Ecto neural progenitor cell (in vitro differentiated cells): ENCODE data around the gene MAN1C1.

Experiments
- DNase-seq: peaks from one replicate; pipeline ENCODE4 v3.0.0-alpha.2; 2018; ENCODE audit warnings: low spot score

Gene MAN1C1

GRCh38 chr1:25616095-25616986 lies at the start of gene MAN1C1:
TSS of gene MAN1C1 (plus strand) at chr1:25616791. CDS start at chr1:25617798, 1,007 bp downstream.
- peak; percentile 96 for DNase-seq

- no peak for DNase-seq
Observed at GRCh38 chr1:25567710-25568089, 48.9 kb upstream of the MAN1C1 start.

- DNase-seq = peak; percentile 76
Observed at GRCh38 chr1:25568090-25568833, 48.3 kb upstream of the MAN1C1 start.

- DNase-seq = no peak
Observed at GRCh38 chr1:25568834-25569596, 47.6 kb upstream of the MAN1C1 start.

GRCh38 chr1:25569597-25570396 lies 46.8 kb upstream of the MAN1C1 start:
- no peak for DNase-seq

GRCh38 chr1:25570798-25571521 lies 45.6 kb upstream of the MAN1C1 start:
- DNase-seq = no peak

- no peak for DNase-seq
Observed at GRCh38 chr1:25571522-25571970, 45.0 kb upstream of the MAN1C1 start.

GRCh38 chr1:25572107-25572506 lies 44.5 kb upstream of the MAN1C1 start:
- no peak for DNase-seq

- peak; percentile 80 for DNase-seq
Observed at GRCh38 chr1:25572708-25573590, 43.6 kb upstream of the MAN1C1 start.

GRCh38 chr1:25573591-25573930 lies 43.0 kb upstream of the MAN1C1 start:
- DNase-seq = no peak

- DNase-seq = no peak
Observed at GRCh38 chr1:25573961-25574360, 42.6 kb upstream of the MAN1C1 start.

GRCh38 chr1:25575191-25575590 lies 41.4 kb upstream of the MAN1C1 start:
- no peak for DNase-seq

GRCh38 chr1:25576459-25577133 lies 40.0 kb upstream of the MAN1C1 start:
- DNase-seq = no peak

- no peak for DNase-seq
Observed at GRCh38 chr1:25577134-25577920, 39.3 kb upstream of the MAN1C1 start.

- DNase-seq = no peak
Observed at GRCh38 chr1:25579292-25580252, 37.0 kb upstream of the MAN1C1 start.

- DNase-seq = no peak
Observed at GRCh38 chr1:25580927-25581326, 35.7 kb upstream of the MAN1C1 start.

- no peak for DNase-seq
Observed at GRCh38 chr1:25581764-25582163, 34.8 kb upstream of the MAN1C1 start.
